Nephron progenitor cell (in vitro differentiated cells): ENCODE measurements around the gene ABCA1.
A peak's percentile ranks its signal among the peaks of the same experiment; 100 is the strongest.

ENCODE experiments used
- DNase-seq: peaks from one replicate; pipeline ENCODE4 v3.0.0; 2021
- H3K27ac Mint-ChIP-seq: 2 replicates; pipeline ENCODE4 v1.8.0; 2021; ENCODE audit warnings: mild to moderate bottlenecking, moderate library complexity, mixed read lengths
- H3K27me3 Mint-ChIP-seq: 2 replicates; pipeline ENCODE4 v1.8.0; 2021; ENCODE audit warnings: mild to moderate bottlenecking, low read depth, mixed read lengths; ENCODE audit not compliant: poor library complexity
- H3K36me3 Mint-ChIP-seq: 2 replicates; pipeline ENCODE4 v1.8.0; 2021; ENCODE audit warnings: low read depth, mixed read lengths
- H3K4me1 Mint-ChIP-seq: 2 replicates; pipeline ENCODE4 v1.8.0; 2021; ENCODE audit warnings: mixed read lengths
- H3K4me3 Mint-ChIP-seq: 2 replicates; pipeline ENCODE4 v1.8.0; 2021; ENCODE audit warnings: mild to moderate bottlenecking, moderate library complexity, mixed read lengths
- H3K9me3 Mint-ChIP-seq: 2 replicates; pipeline ENCODE4 v1.8.0; 2021; ENCODE audit warnings: mild to moderate bottlenecking, moderate library complexity, mixed read lengths
- CTCF ChIP-seq: fragments of 200-600 bp; sonication (generic); IDR thresholded peaks from 2 replicates; pipeline ENCODE4 v1.5.0; 2021; ENCODE audit warnings: antibody characterized with exemption

The ABCA1 gene

GRCh38 chr9:104972242-104972866 is 44.4 kb upstream of the ABCA1 start:
- no peak for TF ChIP-seq CTCF
- H3K27ac Mint-ChIP-seq = no peak overlapping the region
- no peaks in the 10 kb centered on the region for H3K9me3 Mint-ChIP-seq
- H3K4me3 Mint-ChIP-seq = no peak overlapping the region
- no peak for DNase-seq
- peaks cover 2% of the 10 kb centered on the region for H3K27me3 Mint-ChIP-seq
- H3K4me1 Mint-ChIP-seq = peaks cover 34% of the 10 kb centered on the region
- H3K36me3 Mint-ChIP-seq = no peaks in the 10 kb centered on the region

- no peaks in the 10 kb centered on the region for H3K9me3 Mint-ChIP-seq
- H3K36me3 Mint-ChIP-seq = no peaks in the 10 kb centered on the region
- H3K27ac Mint-ChIP-seq = no peak overlapping the region
- no peak for DNase-seq
- peaks cover 34% of the 10 kb centered on the region for H3K4me1 Mint-ChIP-seq
- TF ChIP-seq CTCF = no peak
- peaks cover 2% of the 10 kb centered on the region for H3K27me3 Mint-ChIP-seq
- no peak overlapping the region for H3K4me3 Mint-ChIP-seq
These were observed 43.6 kb upstream of the ABCA1 start for GRCh38 chr9:104971511-104971910.

- peaks cover 34% of the 10 kb centered on the region for H3K4me1 Mint-ChIP-seq
- no peaks in the 10 kb centered on the region for H3K36me3 Mint-ChIP-seq
- H3K9me3 Mint-ChIP-seq = no peaks in the 10 kb centered on the region
- H3K27ac Mint-ChIP-seq = no peak overlapping the region
- DNase-seq = no peak
- peaks cover 2% of the 10 kb centered on the region for H3K27me3 Mint-ChIP-seq
- no peak for TF ChIP-seq CTCF
- no peak overlapping the region for H3K4me3 Mint-ChIP-seq
These were observed 42.5 kb upstream of the ABCA1 start for GRCh38 chr9:104970271-104970987.

GRCh38 chr9:104969116-104969515 is 41.2 kb upstream of the ABCA1 start:
- DNase-seq = no peak
- Mint-ChIP-seq H3K27ac (no peak overlapping the region), H3K9me3 (no peaks in the 10 kb centered on the region), H3K4me1 (peaks cover 27% of the 10 kb centered on the region), H3K27me3 (peaks cover 2% of the 10 kb centered on the region), H3K4me3 (peak overlapping the region; percentile 99), H3K36me3 (no peaks in the 10 kb centered on the region)
- TF ChIP-seq CTCF = no peak

- TF ChIP-seq CTCF = no peak
- Mint-ChIP-seq H3K4me3 (peak overlapping the region; percentile 99), H3K27me3 (peaks cover 2% of the 10 kb centered on the region), H3K36me3 (no peaks in the 10 kb centered on the region), H3K27ac (peak overlapping the region; percentile 93), H3K9me3 (no peaks in the 10 kb centered on the region), H3K4me1 (peaks cover 27% of the 10 kb centered on the region)
- DNase-seq = peak; percentile 90
These were observed 40.3 kb upstream of the ABCA1 start for GRCh38 chr9:104968025-104968982.
